ENCODE results near the gene SLC30A2.

Gene SLC30A2

DNA sequence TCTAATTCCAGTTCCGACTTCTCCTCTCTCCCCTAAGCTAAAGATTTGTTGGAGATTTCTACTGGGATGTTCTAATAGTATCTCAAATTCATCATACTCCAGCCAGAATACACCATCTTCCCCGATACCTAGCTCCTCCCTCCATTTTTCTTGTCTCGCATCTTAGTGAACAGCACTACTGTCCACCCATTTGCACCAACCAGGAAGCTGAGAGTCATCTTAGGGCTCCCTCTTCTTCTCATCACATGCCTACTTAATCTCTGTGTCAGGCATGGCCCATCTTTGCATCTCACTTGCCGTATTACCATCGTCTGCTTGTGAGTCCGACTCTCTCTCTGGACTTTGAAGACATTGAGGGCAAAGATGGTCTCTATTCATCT, 25.0 kb upstream of the SLC30A2 start:
- in situ Hi-C loops (cut with MboI; ENCODE audit: low pct_unique_long_range_greater_than_20kb, low sequenced_read_pairs), result no loop called here
- DNase-seq, result no peak

- DNase-seq, result peak; percentile 10
- in situ Hi-C loops (cut with MboI; ENCODE audit: low pct_unique_long_range_greater_than_20kb, low sequenced_read_pairs), result no loop called here
These were observed 24.5 kb upstream of the SLC30A2 start for GRCh38 chr1:26070296-26070962.

DNA sequence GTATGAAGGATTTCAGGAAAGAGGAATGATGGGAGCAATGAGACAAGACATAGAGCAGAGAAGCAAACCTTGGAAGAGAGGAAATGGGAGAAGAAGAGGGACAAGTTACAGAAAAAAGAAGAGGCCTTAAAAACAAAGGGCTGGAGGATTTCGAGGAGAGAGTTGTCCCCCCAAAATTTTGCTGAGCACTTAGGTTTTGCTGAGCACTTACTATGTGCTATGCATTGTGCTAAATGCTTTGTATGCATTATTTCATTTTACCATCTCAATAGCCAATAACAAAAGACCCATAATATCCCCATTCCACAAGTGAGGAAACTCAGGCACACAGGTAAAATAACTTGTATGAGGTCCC, 24.0 kb upstream of the SLC30A2 start:
- no peak for DNase-seq
- in situ Hi-C loops (cut with MboI; ENCODE audit: low pct_unique_long_range_greater_than_20kb, low sequenced_read_pairs), result no loop called here

DNA sequence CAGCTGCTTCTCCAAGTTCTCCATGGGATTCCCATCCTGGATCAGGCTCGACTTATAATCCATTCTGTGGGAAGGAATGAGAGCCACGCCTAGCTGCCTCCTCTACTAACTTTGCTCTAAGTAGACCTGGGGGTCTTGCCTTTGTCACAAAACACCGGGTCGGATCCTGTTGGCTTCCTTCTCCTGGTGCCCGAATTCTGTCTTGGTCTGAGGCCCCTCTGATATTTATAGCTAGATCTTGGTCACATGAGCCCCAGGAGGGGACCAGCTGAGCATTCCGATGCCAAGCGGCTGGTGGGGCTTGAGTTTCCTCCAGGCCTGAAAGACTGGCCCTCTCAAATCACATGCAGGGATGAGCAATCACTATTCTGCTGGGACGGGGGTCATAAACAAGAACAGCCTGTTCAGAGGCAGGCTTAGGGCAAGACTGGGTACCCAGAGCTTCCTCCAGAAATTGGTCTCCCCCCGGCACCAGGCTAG, 21.6 kb upstream of the SLC30A2 start, which contains the start of gene TRIM63:
Gene TRIM63 (minus strand): TSS at position 199 of the 480 bp plus-strand sequence. CDS start 136 bp downstream, at position 63.
- DNase-seq, result no peak
- in situ Hi-C loops (cut with MboI; ENCODE audit: low pct_unique_long_range_greater_than_20kb, low sequenced_read_pairs), result no loop called here

DNA sequence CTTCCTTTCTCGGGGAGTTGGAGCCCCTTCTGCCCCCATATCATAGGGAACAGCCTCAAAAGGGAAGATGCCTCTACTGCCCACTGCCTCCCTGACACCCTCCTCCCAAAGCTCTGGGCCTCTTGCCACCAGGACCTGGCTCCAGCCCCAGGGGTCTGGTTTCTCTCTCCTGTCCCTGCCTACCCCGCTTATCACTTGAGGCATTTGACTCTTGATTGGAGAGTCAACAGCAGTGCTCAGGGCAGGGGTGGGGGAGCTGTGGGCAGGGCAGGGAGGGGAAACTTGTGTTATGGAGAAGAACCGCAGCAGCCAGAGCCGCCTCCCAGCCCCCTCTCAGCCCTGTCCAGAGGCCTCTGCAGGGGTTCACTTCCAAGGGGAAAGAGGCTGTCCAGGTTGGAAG, 20.9 kb upstream of the SLC30A2 start:
- in situ Hi-C loops (cut with MboI; ENCODE audit: low pct_unique_long_range_greater_than_20kb, low sequenced_read_pairs), result no loop called here
- DNase-seq, result no peak

DNA sequence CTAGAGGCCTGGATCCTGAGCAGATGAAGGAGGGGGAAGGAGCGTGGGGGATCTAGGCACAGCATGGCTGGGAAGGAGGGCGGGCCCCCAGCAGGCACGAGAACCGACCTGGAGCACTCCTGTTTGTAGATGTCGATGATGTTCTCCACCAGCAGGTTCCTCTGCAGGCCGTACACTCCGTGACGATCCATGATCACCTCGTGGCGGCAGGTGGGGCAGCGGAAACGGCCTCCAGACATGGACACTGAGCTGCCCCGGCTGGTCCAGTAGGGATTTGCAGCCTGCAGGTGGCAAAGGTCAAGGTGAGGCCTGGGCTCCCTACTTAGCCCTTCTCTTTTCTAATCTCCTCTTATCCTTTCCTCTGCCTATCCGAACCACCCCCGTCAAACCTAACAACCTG, 20.2 kb upstream of the SLC30A2 start:
- in situ Hi-C loops (cut with MboI; ENCODE audit: low pct_unique_long_range_greater_than_20kb, low sequenced_read_pairs), result no loop called here
- no peak for DNase-seq

GRCh38 chr1:26064553-26064952, 18.6 kb upstream of the SLC30A2 start:
- DNase-seq, result no peak
- in situ Hi-C loops (cut with MboI; ENCODE audit: low pct_unique_long_range_greater_than_20kb, low sequenced_read_pairs), result no loop called here

- DNase-seq, result no peak
- in situ Hi-C loops (cut with MboI; ENCODE audit: low pct_unique_long_range_greater_than_20kb, low sequenced_read_pairs), result no loop called here
These were observed 15.1 kb upstream of the SLC30A2 start for GRCh38 chr1:26060832-26061574.

DNA sequence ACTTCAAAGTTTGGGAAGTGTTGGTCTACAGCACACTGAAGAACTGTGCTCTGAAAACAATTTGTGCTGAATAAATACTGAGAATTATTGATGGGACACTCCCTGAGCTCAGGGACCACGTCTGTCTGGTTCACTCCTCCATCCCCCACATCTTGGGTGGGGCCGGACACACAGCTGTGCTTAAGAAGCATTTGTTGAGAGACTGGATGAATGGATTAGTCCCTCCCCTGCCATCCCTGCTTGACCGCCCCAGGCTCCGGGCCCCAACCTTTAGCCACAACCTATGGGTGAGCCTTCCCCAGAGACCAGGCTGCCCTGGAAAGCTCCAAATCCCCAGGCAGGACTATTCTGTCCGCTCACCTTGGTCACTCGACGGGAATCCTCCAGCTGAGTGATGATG, 14.0 kb upstream of the SLC30A2 start:
- in situ Hi-C loops (cut with MboI; ENCODE audit: low pct_unique_long_range_greater_than_20kb, low sequenced_read_pairs), result no loop called here

DNA sequence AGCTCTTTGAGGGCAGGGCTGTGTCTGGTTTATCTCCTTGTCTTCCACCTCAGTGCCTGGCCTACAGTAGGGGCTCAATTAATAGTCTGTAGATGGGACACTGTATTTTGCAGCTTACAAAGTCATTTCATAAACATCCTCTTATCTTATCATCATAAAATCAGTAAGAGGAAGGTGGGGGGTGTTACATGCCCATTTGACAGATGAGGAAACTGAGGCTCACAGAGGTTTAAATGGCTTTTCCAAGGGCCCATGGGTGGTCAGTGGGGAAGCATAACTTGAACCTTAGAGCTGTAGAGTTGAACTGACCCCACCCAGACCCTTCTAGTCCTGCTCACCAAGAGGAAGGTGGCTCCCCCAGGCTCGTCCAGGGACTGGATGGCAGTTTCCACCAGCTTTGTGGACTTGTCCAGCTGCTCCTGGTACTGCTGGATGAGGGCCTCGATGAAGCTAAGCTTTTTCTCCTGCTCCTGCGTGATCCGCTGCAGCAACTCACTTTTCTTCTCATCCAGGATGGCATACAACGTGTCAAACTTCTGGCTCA, 12.2 kb upstream of the SLC30A2 start:
- no peak for DNase-seq
- in situ Hi-C loops (cut with MboI; ENCODE audit: low pct_unique_long_range_greater_than_20kb, low sequenced_read_pairs), result no loop called here

More for the DNA sequence above, 14.0 kb upstream of the SLC30A2 start:
- no peak for DNase-seq

- DNase-seq, result no peak
- in situ Hi-C loops (cut with MboI; ENCODE audit: low pct_unique_long_range_greater_than_20kb, low sequenced_read_pairs), result no loop called here
These were observed 11.3 kb upstream of the SLC30A2 start for GRCh38 chr1:26057189-26057588.

DNA sequence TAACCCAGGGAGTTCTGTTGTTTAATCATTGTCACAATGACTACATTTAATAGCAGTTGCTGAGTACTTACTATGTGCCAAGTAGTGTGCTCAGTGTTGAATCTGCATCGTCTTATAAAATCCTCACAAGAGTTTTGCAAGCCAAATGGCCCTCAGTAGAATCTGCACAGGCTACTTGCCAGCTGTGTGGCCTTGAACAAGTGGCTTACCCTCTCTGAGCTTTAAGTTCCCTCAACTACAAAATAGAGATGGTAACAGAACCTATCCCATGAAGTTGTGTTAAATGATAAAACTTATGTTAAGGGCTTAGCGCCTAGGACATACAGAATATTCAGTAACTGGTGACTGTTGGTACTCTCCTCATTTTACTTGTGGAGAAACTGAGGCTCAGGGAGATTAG, 9.1 kb upstream of the SLC30A2 start:
- DNase-seq, result no peak
- in situ Hi-C loops (cut with MboI; ENCODE audit: low pct_unique_long_range_greater_than_20kb, low sequenced_read_pairs), result no loop called here

GRCh38 chr1:26053718-26054560, 8.0 kb upstream of the SLC30A2 start:
- DNase-seq, result peak; percentile 18
- in situ Hi-C loops (cut with MboI; ENCODE audit: low pct_unique_long_range_greater_than_20kb, low sequenced_read_pairs), result no loop called here

DNA sequence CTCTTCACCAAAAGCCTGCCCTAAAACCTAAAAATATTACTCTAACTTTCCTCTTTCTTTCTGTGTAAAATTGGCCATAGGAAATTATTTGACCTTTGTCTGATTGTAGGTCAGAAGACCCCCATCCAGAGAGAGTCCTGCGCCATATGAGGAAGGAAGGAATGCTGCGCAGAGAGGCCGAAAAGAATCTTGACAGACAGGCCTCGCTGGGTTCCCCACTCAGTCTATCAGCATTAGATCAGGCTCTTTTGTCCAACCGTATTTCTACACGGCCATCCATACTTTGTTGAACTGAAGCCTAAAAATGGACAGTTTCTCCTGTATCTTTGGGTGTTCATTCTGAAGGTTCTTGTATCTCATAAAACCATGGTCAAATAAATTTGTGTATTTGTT, 4.3 kb upstream of the SLC30A2 start:
- in situ Hi-C loops (cut with MboI; ENCODE audit: low pct_unique_long_range_greater_than_20kb, low sequenced_read_pairs), result no loop called here
- no peak for DNase-seq

GRCh38 chr1:26049531-26050247, 3.8 kb upstream of the SLC30A2 start:
- DNase-seq, result no peak
- in situ Hi-C loops (cut with MboI; ENCODE audit: low pct_unique_long_range_greater_than_20kb, low sequenced_read_pairs), result no loop called here

DNA sequence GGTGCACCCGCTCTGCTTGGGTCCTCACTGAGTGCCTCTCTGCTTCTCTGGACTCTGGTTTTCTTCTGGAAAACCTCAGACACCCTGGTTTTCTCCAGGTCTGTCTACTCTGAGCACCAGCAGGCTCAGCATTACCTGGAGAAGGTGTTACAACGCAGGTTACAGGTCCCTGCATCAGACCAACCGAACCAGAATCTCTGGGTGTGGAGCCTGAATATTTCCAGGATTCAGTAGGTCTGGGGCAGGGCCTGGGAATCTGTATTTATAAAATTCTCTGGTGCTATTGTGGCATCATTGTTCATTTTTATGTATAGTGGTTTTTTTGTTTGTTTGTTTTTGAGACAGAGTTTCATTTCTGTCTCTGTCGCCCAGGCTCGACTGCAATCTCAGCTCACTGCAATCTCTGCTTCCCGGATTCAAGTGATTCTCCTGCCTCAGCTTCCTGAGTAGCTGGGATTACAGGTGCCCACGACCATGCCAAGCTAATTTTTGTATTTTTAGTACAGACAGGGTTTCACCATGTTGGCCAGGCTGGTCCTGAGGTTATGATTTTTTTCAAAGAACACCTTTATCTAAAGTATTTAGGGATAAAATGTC, 1.5 kb upstream of the SLC30A2 start:
- in situ Hi-C loops (cut with MboI; ENCODE audit: low pct_unique_long_range_greater_than_20kb, low sequenced_read_pairs), result no loop called here
- no peak for DNase-seq

DNA sequence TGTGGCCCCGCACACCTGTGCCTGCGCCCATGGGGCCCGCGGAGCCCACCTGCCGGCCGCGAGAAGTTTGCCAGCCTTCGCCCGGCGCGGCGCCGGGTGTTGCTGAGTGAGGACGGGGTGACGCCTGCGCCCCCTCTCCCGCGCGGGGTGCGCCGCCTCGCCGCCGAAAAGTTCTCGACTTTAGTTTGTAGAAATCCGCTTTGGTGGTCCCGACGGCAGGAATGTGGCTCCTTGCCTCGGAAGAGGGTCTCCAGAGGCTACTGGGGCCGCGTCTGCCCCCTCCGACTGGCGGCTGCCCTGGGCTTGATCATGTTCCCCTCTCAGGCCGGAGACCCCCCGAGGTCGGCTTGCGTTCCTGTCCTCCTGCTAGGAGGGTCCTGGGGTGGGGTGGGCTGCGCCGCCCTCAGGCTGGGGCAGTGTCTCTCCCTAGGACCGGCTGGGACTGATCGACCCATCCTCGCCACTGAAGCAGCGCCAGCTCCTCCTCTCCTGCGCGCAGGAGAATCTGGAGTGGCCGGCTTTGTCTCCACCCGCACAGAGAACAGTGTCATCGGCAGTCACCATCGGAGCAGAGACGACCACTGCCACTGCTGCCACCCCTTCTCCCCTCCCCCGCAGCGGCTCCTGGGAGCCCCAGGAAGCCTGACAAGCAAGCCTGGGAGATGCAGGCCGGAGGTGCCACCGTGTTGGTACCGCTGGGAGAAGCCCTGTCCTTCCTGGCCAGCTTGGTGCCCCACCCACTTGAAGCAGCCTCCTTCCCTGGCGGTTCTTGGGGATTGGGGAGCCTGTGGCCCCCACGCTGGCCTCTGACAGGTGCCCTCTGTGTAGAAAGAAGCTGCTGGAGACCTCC, 553 bp upstream of the SLC30A2 start:
- no peak for DNase-seq
- in situ Hi-C loops (cut with MboI; ENCODE audit: low pct_unique_long_range_greater_than_20kb, low sequenced_read_pairs), result no loop called here

Measured in KBM-7 (cell line).